ENCODE data around the gene LRRC8E.
"Not testable (repeated sequence)": the region's sequence is repeated elsewhere in the genome, so short reads cannot be mapped to it uniquely, and the experiment has no call there.

The LRRC8E gene

GRCh38 chr19:7907122-7907521 is 18.8 kb downstream of the LRRC8E start:
- in situ Hi-C loops (cut with MboI; ENCODE audit: low sequenced_read_pairs), result no loop called here

DNA sequence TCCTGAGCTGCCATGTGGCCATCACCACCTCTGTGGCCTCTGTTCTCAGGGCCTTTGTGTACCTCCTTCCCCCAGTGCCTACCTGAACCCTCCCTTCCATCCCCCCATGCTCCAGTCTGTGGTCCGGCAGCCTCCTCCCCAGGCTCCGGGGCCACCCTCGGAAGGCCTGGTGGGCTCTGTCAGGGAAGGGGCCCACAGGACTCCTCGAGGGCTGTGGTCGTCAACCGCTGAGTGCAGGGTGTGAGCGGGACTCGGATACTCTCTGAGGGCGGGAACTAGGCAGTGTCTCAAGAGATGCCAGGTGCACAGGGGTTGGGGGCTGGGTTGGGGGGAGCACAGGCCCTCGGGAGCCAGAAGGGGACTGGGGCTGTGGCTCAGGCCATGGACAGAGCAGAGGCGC is 19.2 kb downstream of the LRRC8E start:
- in situ Hi-C loops (cut with MboI; ENCODE audit: low sequenced_read_pairs), result no loop called here

DNA sequence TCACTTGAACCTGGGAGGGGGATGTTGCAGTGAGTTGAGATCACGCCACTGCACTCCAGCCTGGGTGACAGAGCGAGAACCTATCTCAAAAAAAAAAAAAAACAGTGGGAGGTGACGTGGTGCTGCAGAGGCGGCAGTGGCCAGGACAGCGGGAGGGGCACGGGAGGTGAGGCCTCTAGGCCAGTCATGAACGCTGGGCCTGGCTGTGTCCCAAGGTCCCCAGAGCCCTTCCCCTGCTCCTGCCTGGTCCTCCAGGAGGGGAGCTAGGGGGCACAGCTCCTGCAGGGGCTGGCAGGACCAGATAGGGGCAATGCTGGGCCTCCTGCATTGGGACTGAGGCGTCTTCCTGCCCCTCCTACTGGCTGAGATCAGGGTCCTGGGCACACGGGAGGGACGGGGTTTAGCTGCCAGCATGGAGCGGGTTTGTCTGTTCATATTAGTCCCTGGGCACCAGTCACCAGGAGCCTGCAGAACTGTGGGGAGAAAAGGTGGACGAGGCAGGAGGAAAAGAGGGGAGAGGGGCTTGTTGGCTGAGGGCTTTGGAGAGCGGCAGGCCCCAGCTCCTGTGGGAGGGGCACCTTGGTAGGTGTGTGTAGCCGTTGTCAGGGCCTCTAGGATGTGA is 19.9 kb downstream of the LRRC8E start:
- in situ Hi-C loops (cut with MboI; ENCODE audit: low sequenced_read_pairs), result no loop called here

GRCh38 chr19:7908742-7909461 is 20.6 kb downstream of the LRRC8E start:
- in situ Hi-C loops (cut with MboI; ENCODE audit: low sequenced_read_pairs), result no loop called here

DNA sequence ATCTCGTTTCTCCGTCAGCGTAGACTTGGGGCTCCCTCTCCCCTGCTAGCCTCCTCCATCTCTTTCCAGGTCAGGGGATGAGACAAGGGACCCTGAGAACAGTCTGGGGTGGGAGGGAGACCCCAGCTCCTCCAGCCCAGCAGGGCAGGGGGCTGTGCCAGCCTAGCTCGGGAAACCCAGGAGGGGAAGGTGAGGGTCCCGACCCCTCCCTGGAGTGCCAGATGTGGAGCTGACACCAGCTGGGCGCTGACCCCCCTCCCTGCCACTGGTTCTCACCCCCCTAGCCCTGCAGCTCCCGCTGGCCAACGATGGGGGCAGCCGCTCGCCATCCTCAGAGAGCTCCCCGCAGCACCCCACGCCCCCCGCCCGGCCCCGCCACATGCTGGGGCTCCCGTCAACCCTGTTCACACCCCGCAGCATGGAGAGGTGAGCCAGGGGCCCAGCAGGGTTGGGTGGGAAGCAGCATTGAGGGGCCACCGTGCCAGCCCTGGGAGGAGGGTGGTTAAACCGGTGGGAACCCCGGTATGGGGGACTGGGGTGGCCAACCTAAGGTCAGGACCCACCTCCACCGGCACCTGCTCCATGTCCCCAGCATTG is 21.3 kb downstream of the LRRC8E start:
- in situ Hi-C loops (cut with MboI; ENCODE audit: low sequenced_read_pairs), result no loop called here

- in situ Hi-C loops (cut with MboI; ENCODE audit: low sequenced_read_pairs), result no loop called here
These were observed 22.2 kb downstream of the LRRC8E start for GRCh38 chr19:7910321-7911161.

DNA sequence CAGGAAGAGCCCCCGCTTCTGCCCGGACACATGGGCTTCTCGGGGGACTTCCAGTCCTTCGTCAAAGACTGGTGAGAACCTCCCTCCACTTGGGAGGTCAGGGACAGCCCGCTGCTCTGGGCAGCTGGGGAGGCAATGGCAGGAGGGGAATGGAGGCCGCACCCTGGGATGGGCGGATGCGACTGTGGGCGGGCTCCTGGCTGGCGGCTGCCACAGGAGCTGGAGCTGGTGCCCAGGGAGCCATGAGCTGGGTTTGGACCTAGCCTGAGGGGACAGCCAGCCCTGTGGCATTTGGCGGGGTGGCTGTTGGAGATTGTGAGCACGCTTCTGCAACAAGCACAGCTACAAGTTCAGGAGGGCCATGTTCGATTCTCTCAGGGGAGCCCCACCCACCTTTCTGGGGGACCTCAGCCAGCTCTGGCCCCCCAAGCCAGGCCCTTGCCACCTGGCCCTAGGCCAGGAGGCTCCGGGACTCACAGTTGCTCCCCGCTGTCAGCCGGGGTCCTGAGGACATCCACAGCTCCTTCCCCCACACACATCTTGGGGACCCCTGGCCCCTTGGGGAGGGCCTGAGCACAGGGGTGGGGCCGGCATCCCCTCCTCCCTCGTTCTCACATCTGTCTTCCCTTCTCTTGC is 23.3 kb downstream of the LRRC8E start:
- in situ Hi-C loops (cut with MboI; ENCODE audit: low sequenced_read_pairs), result no loop called here

GRCh38 chr19:7912144-7912696 is 23.9 kb downstream of the LRRC8E start:
- in situ Hi-C loops (cut with MboI; ENCODE audit: low sequenced_read_pairs), result no loop called here

- in situ Hi-C loops (cut with MboI; ENCODE audit: low sequenced_read_pairs), result no loop called here
These were observed 24.6 kb downstream of the LRRC8E start for GRCh38 chr19:7912697-7913564.

GRCh38 chr19:7913652-7914051 is 25.3 kb downstream of the LRRC8E start:
- in situ Hi-C loops (cut with MboI; ENCODE audit: low sequenced_read_pairs), result no loop called here

DNA sequence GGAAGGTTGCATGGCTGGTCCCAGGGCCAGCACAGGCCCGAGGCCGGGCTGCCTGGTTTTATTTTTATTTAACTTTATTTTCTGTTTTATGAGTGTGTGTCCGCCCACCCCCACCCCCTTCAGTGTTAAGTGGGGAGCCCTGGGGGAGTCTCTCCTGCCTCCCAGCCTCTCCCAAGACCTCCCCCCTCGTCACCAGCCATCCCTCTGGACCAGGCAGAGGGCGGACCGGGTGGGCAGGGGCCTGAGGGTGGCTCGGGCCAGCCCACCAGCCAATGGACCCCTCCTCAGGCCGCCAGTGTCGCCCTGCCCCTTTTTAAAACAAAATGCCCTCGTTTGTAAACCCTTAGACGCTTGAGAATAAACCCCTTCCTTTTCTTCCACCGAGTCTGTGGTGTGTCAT is 25.8 kb downstream of the LRRC8E start:
- in situ Hi-C loops (cut with MboI; ENCODE audit: low sequenced_read_pairs), result no loop called here

GRCh38 chr19:7914598-7915045 is 26.3 kb downstream of the LRRC8E start, which contains the start of gene TGFBR3L:
Gene TGFBR3L (plus strand): TSS chr19:7914830.
- in situ Hi-C loops (cut with MboI; ENCODE audit: low sequenced_read_pairs), result no loop called here

DNA sequence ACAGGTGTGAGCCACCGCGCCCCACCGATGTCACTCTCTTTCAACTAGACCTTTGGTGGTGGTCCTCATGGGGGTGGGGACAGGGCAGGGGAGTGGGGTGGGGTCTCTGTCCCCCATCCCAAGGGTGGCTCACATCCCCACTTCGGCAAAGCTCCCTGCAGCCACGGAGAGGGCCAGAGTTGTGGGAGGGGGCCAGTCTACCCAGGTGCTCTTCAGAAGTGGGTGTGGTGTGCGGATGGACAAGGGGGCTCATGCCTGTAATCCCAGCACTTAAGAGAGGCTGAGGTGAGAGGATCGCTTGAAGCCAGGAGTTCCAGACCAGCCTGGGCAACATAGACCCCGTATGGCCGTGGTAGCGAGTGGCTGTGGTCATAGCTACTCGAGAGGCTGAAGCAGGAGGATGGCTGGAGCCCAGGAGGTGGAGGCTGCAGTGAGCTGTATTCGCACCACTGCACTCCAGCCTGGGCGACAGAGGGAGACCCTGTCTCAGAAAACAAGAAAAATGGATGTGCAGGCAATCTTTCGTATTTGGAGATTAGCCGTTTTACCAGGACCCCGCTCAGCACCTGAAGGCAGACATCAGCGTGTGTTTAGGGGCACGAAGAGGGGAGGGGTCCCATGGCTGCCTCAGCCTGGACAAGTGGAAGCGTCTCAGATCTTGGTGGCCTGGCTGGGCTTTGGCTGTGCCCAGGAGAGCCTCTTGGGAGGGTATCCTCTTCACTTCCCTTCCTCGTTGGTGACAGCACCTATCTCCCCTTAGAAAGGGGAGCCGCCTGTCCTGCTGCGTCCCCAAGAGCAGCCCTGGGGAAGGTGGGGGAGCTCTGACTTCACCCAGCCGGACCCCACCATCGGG is 27.2 kb downstream of the LRRC8E start:
- in situ Hi-C loops (cut with MboI; ENCODE audit: low sequenced_read_pairs), result no loop called here

DNA sequence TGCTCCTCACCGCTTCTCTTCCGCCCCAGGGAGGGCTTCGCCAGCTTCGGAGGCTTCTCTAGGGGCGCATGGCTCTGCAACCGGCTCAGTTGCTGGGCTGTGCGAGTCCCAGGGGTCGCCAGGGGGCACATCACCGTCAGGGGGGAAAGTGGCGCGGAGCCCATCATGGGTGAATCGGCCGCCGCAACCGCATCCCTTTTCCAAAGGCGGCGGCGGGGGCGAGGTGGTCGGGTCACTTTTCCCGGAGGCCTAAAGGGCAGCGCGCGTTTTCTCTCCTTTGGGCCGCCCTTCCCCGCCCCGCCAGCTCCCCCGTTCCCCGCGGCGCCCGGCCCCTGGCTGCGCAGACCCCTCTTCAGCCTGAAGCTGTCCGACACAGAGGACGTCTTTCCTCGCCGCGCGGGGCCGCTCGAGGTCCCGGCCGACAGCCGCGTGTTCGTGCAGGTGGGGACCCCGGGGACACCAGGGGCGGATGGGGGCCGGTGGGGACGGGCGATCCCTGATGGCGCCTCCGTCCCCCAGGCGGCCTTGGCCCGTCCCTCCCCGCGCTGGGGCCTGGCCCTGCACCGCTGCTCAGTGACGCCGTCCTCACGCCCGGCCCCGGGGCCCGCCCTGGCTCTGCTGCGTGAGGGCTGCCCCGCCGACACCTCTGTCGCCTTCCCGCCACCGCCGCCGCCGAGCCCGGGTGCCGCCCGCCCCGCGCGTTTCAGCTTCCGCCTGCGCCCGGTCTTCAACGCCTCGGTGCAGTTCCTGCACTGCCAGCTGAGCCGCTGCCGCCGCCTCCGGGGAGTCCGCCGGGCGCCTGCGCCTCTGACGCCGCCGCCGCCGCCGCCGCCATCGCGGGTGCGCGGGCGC is 28.0 kb downstream of the LRRC8E start:
- in situ Hi-C loops (cut with MboI; ENCODE audit: low sequenced_read_pairs), result no loop called here

GRCh38 chr19:7916955-7917266 is 28.6 kb downstream of the LRRC8E start:
- in situ Hi-C loops (cut with MboI; ENCODE audit: low sequenced_read_pairs), result no loop called here

- in situ Hi-C loops (cut with MboI; ENCODE audit: low sequenced_read_pairs), result no loop called here
These were observed 29.2 kb downstream of the LRRC8E start for GRCh38 chr19:7917267-7918061.

- in situ Hi-C loops (cut with MboI; ENCODE audit: low sequenced_read_pairs), result not testable (repeated sequence)
These were observed 29.8 kb downstream of the LRRC8E start for GRCh38 chr19:7918062-7918614.

All from HL-60/S4 (cell line).